Measurements from ENCODE around the gene PHLDA3.

DNA sequence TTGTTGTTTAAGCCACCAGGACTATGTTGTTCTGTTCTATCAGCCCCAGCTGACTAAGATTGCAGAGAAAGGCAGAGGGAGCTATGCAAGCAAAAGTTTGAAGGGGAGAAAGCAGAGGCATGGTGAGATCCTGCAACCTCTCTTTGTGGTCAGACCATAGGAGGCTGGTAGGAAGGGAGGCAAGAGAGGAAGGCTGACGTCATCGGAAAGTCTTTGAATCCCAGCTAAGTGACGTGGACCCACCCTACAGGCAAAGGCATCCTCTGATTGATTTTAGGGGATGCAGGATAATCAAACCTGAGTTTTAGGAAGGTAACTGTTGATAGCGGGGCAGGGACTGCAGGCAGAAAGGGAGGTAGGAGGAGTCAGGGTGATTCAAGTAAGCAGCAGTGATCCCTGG is 24.2 kb downstream of the PHLDA3 start:
- TF ChIP-seq EZH2 (IDR thresholded peaks at IDR 0.05; ENCODE audit: borderline replicate concordance, low read length) = no peak
- TF ChIP-seq, protein P1, sequence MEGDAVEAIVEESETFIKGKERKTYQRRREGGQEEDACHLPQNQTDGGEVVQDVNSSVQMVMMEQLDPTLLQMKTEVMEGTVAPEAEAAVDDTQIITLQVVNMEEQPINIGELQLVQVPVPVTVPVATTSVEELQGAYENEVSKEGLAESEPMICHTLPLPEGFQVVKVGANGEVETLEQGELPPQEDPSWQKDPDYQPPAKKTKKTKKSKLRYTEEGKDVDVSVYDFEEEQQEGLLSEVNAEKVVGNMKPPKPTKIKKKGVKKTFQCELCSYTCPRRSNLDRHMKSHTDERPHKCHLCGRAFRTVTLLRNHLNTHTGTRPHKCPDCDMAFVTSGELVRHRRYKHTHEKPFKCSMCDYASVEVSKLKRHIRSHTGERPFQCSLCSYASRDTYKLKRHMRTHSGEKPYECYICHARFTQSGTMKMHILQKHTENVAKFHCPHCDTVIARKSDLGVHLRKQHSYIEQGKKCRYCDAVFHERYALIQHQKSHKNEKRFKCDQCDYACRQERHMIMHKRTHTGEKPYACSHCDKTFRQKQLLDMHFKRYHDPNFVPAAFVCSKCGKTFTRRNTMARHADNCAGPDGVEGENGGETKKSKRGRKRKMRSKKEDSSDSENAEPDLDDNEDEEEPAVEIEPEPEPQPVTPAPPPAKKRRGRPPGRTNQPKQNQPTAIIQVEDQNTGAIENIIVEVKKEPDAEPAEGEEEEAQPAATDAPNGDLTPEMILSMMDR (IDR thresholded peaks at IDR 0.05; ENCODE audit: low read length) = no peak
